HepG2 (cell line): ENCODE data around the gene CTSA. TPM values are rescaled to one million over a fixed set of nuclear protein-coding genes. Genes with fewer than 3 reads are reported as not detected.

Experiments
- BCLAF1 ChIP-seq: fragments of 450-650 bp; IDR thresholded peaks from 2 replicates; pipeline ENCODE4 v1.6.1; 2017; ENCODE audit warnings: mild to moderate bottlenecking
- CAMTA2 ChIP-seq: sonication (generic); formaldehyde crosslinking; IDR thresholded peaks from 2 replicates; pipeline ENCODE4 v1.4.0; 2020; ENCODE audit warnings: mild to moderate bottlenecking, missing genetic modification reagents, borderline replicate concordance
- CBFB ChIP-seq: sonication (generic); formaldehyde crosslinking; IDR thresholded peaks from 2 replicates; pipeline ENCODE4 v1.4.0; 2020; ENCODE audit warnings: missing genetic modification reagents
- FOXK2 ChIP-seq: fragments of 450-650 bp; IDR thresholded peaks from 2 replicates; pipeline ENCODE4 v1.6.1; 2016
- HMG20B ChIP-seq: conservative IDR thresholded peaks from 2 replicates; pipeline ENCODE4 v1.6.1; 2016; ENCODE audit warnings: missing genetic modification reagents, missing compliant biosample characterization
- HNRNPLL ChIP-seq: fragments of 200-400 bp; formaldehyde crosslinking; IDR thresholded peaks from 2 replicates; pipeline ENCODE4 v1.6.1; 2017; ENCODE audit warnings: mild to moderate bottlenecking, low read depth, low read length; ENCODE audit not compliant: poor library complexity, severe bottlenecking
- MIER2 ChIP-seq: IDR thresholded peaks from 2 replicates; pipeline ENCODE4 v1.6.1; 2016; ENCODE audit warnings: missing biosample characterization, missing genetic modification reagents
- MIER3 ChIP-seq: IDR thresholded peaks from 2 replicates; pipeline ENCODE4 v1.6.1; 2016; ENCODE audit warnings: missing compliant biosample characterization, borderline replicate concordance
- NR1H2 ChIP-seq: sonication (generic); formaldehyde crosslinking; IDR thresholded peaks from 2 replicates; pipeline ENCODE4 v1.8.1; 2022; ENCODE audit warnings: low read depth, missing genetic modification reagents, borderline replicate concordance
- SMYD3 ChIP-seq: sonication (generic); formaldehyde crosslinking; IDR thresholded peaks from 2 replicates; pipeline ENCODE4 v1.8.1; 2023; ENCODE audit warnings: mild to moderate bottlenecking, missing genetic modification reagents
- YY1 ChIP-seq: IDR thresholded peaks from 2 replicates; pipeline ENCODE4 v1.6.1; 2011; ENCODE audit warnings: low read length, low read depth, moderate library complexity, mild to moderate bottlenecking; ENCODE audit not compliant: insufficient read depth, insufficient replicate concordance
- ZKSCAN5 ChIP-seq: sonication (generic); formaldehyde crosslinking; IDR thresholded peaks from 2 replicates; pipeline ENCODE4 v1.5.1; 2020; ENCODE audit warnings: mild to moderate bottlenecking, missing genetic modification reagents
- ZMYM2 ChIP-seq: sonication (generic); formaldehyde crosslinking; IDR thresholded peaks from 2 replicates; pipeline ENCODE4 v1.8.0; 2022; ENCODE audit warnings: mild to moderate bottlenecking, missing genetic modification reagents
- ZNF17 ChIP-seq: sonication (generic); formaldehyde crosslinking; IDR thresholded peaks from 2 replicates; pipeline ENCODE4 v1.5.0; 2020; ENCODE audit warnings: mild to moderate bottlenecking, missing genetic modification reagents
- ZNF235 ChIP-seq: sonication (generic); formaldehyde crosslinking; IDR thresholded peaks from 2 replicates; pipeline ENCODE4 v1.8.1; 2023; ENCODE audit warnings: mild to moderate bottlenecking, missing genetic modification reagents, borderline replicate concordance
- ZNF275 ChIP-seq: sonication (generic); formaldehyde crosslinking; IDR thresholded peaks from 2 replicates; pipeline ENCODE4 v1.8.0; 2022; ENCODE audit warnings: missing genetic modification reagents, mild to moderate bottlenecking, inconsistent platforms, borderline replicate concordance
- ZNF512B ChIP-seq: sonication (generic); formaldehyde crosslinking; IDR thresholded peaks from 2 replicates; pipeline ENCODE4 v1.5.1; 2020; ENCODE audit warnings: missing genetic modification reagents, mild to moderate bottlenecking, borderline replicate concordance
- ZNF772 ChIP-seq: sonication (generic); formaldehyde crosslinking; IDR thresholded peaks from 2 replicates; pipeline ENCODE4 v1.5.0; 2020; ENCODE audit warnings: mild to moderate bottlenecking, missing genetic modification reagents
- ZSCAN31 ChIP-seq: sonication (generic); formaldehyde crosslinking; IDR thresholded peaks from 2 replicates; pipeline ENCODE4 v1.5.0; 2020; ENCODE audit warnings: low read depth, mild to moderate bottlenecking, missing genetic modification reagents
- polyA plus RNA-seq, 8 experiments: library from polyadenylated mRNA; depleted of rRNA in 3 of 8; stranded (reverse) in 7 of 8; unstranded in 1 of 8; fragments of >200 nt; fragmentation: Illumina TruSeq in 4 of 8; extraction: Trizol in 4 of 8; gene quantifications; 2 replicates each; pipeline versions ENCODE4 v1.2.1 to v1.2.3, GENCODE V29; 2011 to 2016; ENCODE audit warnings: low read depth in 4 of 8, missing spikeins in 1 of 8, mixed read lengths in 1 of 8; ENCODE audit not compliant: insufficient read depth in 1 of 8
- total RNA-seq, 5 experiments: library from RNA; depleted of rRNA; stranded (reverse); fragments of >200 nt; fragmentation: Illumina TruSeq; extraction: Trizol; gene quantifications; 2 replicates each; pipeline ENCODE4 v1.2.3, GENCODE V29; 2016; ENCODE audit warnings: low read depth in 1 of 5
- TF ChIP-seq, protein P1 (sequence below): sonication (generic); formaldehyde crosslinking; conservative IDR thresholded peaks from 2 replicates; pipeline ENCODE4 v1.5.0; 2020; ENCODE audit warnings: missing genetic modification reagents

CTSA gene
- total and polyA plus RNA-seq, 2 of the 13 experiments (the other 11 are each of a cell fraction or from before 2014, with no cell fraction given), result 202 to 231 TPM

DNA sequence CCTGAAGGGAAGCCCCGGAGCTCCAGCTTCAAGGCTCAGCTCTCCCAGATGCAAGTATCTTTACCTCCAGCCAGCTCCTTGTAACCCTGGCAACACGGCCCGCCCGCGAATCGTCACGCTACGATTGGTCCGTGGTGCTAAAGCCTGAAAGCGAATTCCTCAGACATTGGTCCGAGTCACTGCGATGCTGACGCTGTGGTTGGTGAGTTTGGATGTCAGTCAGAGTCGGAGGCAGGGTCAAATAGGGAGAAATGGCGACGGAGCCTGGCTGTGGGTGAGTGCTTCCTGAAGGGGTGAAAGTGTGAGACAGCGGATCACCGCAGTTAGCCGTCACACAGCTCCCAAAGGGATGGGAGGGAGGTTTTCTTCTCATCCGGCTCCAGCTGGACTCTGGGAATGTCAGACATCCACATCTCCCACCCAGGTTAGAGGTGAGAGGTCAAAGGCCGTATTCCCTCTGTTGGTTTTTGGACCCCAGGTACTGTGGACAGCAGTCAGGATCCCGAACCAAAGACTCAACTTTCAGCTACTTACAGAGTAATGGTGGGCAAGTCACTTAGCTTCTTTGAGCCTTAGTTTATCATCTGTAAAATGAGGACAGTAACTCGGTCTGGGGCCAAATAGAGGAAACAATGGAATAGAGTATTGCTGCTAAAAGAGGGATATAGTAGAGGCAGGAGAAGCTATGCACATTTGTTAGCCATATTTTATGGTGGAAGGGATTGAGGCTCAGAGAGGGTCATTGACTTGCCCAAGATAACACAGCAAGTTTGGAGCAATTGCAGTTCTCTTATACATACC, 9.9 kb upstream of the CTSA start, which contains the start of gene ZSWIM1 (continued):
- TF ChIP-seq ZNF772 (CRISPR knock-in tag) (no peak; the same call in 1 of the 2 replicates), NR1H2 (CRISPR knock-in tag) (no peak), HNRNPLL (no peak), CAMTA2 (CRISPR knock-in tag) (0 out of 2 replicates have a peak, but pooled peaks have one; percentile 60), ZSCAN31 (CRISPR knock-in tag) (peak; percentile 79; the same call in 1 of the 2 replicates), HMG20B (CRISPR knock-in tag) (0 out of 2 replicates have a peak, but pooled peaks have one; percentile 24), BCLAF1 (no peak), ZNF235 (no peak), ZKSCAN5 (CRISPR knock-in tag) (peak; percentile 51; the same call in 1 of the 2 replicates), SMYD3 (CRISPR knock-in tag) (peak; percentile 85; the same call in 1 of the 2 replicates), ZNF512B (CRISPR knock-in tag) (no peak), ZNF17 (CRISPR knock-in tag) (no peak), MIER2 (peak; percentile 29; the same call in 1 of the 2 replicates), FOXK2 (no peak), ZMYM2 (CRISPR knock-in tag) (no peak), CBFB (CRISPR knock-in tag) (peak; percentile 90), ZNF275 (no peak; the same call in 1 of the 2 replicates), YY1 (peak; percentile 96), MIER3 (CRISPR knock-in tag) (no peak)
- TF ChIP-seq, protein P1, sequence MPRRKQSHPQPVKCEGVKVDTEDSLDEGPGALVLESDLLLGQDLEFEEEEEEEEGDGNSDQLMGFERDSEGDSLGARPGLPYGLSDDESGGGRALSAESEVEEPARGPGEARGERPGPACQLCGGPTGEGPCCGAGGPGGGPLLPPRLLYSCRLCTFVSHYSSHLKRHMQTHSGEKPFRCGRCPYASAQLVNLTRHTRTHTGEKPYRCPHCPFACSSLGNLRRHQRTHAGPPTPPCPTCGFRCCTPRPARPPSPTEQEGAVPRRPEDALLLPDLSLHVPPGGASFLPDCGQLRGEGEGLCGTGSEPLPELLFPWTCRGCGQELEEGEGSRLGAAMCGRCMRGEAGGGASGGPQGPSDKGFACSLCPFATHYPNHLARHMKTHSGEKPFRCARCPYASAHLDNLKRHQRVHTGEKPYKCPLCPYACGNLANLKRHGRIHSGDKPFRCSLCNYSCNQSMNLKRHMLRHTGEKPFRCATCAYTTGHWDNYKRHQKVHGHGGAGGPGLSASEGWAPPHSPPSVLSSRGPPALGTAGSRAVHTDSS, result no peak
